ENCODE results near the gene ZCCHC2. TPM values are rescaled to one million over a fixed set of nuclear protein-coding genes. Genes with fewer than 3 reads are reported as not detected.
A peak's percentile ranks its signal among the peaks of the same experiment; 100 is the strongest.

The ZCCHC2 gene
- total and polyA plus RNA-seq, 9 of the 15 experiments (the other 6 are each of a cell fraction or from before 2014, with no cell fraction given): 1.0 to 9.2 (median 6.0) TPM

- peak; percentile 59 for ATAC-seq
- WGBS (ENCODE audit: insufficient coverage, low coverage, missing lambda C conversion rate): under 1% methylated on average over 37 of the region's 57 CpGs
- POLR2A ChIA-PET: interaction anchor here (0.6 kb wide), 1 partner anchor 106 kb away, joined by 4 read pairs; no protein-coding TSS in a partner anchor
- TF ChIP-seq TSHZ1 (CRISPR knock-in tag; IDR thresholded peaks at IDR 0.05) (no peak), SMC3 (conservative IDR thresholded peaks at IDR 0.05; ENCODE audit: insufficient read depth, low read depth, low read length) (no peak), RBM34 (IDR thresholded peaks at IDR 0.05; ENCODE audit: borderline replicate concordance, insufficient read depth, low read length) (no peak), SMAD2 (IDR thresholded peaks at IDR 0.05; ENCODE audit: low read depth, low read length) (no peak), ZNF766 (CRISPR knock-in tag; conservative IDR thresholded peaks at IDR 0.05) (no peak), SIN3A (IDR thresholded peaks at IDR 0.05; ENCODE audit: borderline replicate concordance in 2 of 2, control insufficient read depth in 1 of 2, low read depth in 2 of 2, low read length in 2 of 2) (0 out of 4 replicates have a peak, but pooled peaks of 1 of the 2 experiments have one; percentile 19), POLR2G (IDR thresholded peaks at IDR 0.05; ENCODE audit: low read depth, low read length) (peak; percentile 71), SOX6 (IDR thresholded peaks at IDR 0.05) (no peak), HMBOX1 (IDR thresholded peaks at IDR 0.05) (no peak), ZBTB5 (IDR thresholded peaks at IDR 0.05) (no peak), CTBP1 (IDR thresholded peaks at IDR 0.05; ENCODE audit: borderline replicate concordance) (peak; percentile 31; the same call in 1 of the 2 replicates)
Observed at GRCh38 chr18:62524440-62525200, 1.8 kb downstream of the ZCCHC2 start.

More at GRCh38 chr18:62524440-62525200, 1.8 kb downstream of the ZCCHC2 start:
- Histone ChIP-seq H3K4me2 (ENCODE audit: insufficient read depth, low read length) (peak overlapping the region; percentile 92), H4K20me1 (replicated peaks; ENCODE audit: control insufficient read depth, insufficient read depth, low read length) (no peaks in the 10 kb centered on the region), H3K27ac (ENCODE audit: extremely low read depth, low read depth, low read length) (peak overlapping the region; percentile 73), H3K9me1 (ENCODE audit: control insufficient read depth, insufficient read depth, low read length) (no peaks in the 10 kb centered on the region), H3K36me3 (ENCODE audit: control insufficient read depth, insufficient read depth, low read length) (no peaks in the 10 kb centered on the region), H3K4me1 (replicated peaks in 1 of 2; ENCODE audit: control insufficient read depth in 2 of 2, insufficient read depth in 2 of 2, low read length in 2 of 2) (peaks cover 17 to 29% of the 10 kb centered on the region in 2 experiments; a peak in 4 of 5 replicates), H2AFZ (ENCODE audit: low read depth, low read length) (peak overlapping the region; percentile 65), H3K27me3 (ENCODE audit: control insufficient read depth in 2 of 2, insufficient read depth in 2 of 2, low read length in 2 of 2) (no peaks in the 10 kb centered on the region), H3K4me3 (peak overlapping the region; percentile 66), H3K79me2 (ENCODE audit: control insufficient read depth, insufficient read depth, low read length) (peaks cover 58% of the 10 kb centered on the region), H3K9ac (ENCODE audit: insufficient read depth in 1 of 2, low read depth in 2 of 2, low read length in 2 of 2) (peak overlapping the region; percentile 68 to 94), H3K9me3 (replicated peaks; ENCODE audit: control insufficient read depth, insufficient read depth, low read depth, low read length) (no peaks in the 10 kb centered on the region; the same call in 1 of the 2 replicates)
- FAIRE-seq (peak; percentile 40), DNase-seq (ENCODE audit: extremely low read depth in 1 of 4, low spot score in 3 of 4) (peak; percentile 17 to 54 (median 33))
- intact Hi-C loops (cut with micrococcal nuclease) (loop anchor here (5.0 kb wide), 1 partner anchor 72 kb away; no protein-coding TSS in a partner anchor), in situ Hi-C loops (cut with MboI) (no loop called here)
- BruUV-seq (replicated peaks): no TSS peak
- CTCF ChIA-PET (ENCODE audit: low intra/inter-chr PET ratio): no interaction called here

Measured in K562 (cell line).